ENCODE measurements around the gene ZBTB20.

- TF ChIP-seq, protein P1, sequence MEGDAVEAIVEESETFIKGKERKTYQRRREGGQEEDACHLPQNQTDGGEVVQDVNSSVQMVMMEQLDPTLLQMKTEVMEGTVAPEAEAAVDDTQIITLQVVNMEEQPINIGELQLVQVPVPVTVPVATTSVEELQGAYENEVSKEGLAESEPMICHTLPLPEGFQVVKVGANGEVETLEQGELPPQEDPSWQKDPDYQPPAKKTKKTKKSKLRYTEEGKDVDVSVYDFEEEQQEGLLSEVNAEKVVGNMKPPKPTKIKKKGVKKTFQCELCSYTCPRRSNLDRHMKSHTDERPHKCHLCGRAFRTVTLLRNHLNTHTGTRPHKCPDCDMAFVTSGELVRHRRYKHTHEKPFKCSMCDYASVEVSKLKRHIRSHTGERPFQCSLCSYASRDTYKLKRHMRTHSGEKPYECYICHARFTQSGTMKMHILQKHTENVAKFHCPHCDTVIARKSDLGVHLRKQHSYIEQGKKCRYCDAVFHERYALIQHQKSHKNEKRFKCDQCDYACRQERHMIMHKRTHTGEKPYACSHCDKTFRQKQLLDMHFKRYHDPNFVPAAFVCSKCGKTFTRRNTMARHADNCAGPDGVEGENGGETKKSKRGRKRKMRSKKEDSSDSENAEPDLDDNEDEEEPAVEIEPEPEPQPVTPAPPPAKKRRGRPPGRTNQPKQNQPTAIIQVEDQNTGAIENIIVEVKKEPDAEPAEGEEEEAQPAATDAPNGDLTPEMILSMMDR (IDR thresholded peaks at IDR 0.05) = no peak
- no peak for TF ChIP-seq POLR2AphosphoS5 (IDR thresholded peaks at IDR 0.05)
These were observed 680.3 kb downstream of the ZBTB20 start for GRCh38 chr3:114466816-114467215.
